Endothelial cell of umbilical vein (primary cell): ENCODE results near the gene ZYX. TPM values are rescaled to one million over a fixed set of nuclear protein-coding genes. Genes with fewer than 3 reads are reported as not detected.

ENCODE experiments used
- BruUV-seq: library from RNA; stranded (reverse); fragments of 400-500 nt; replicated peaks from 2 replicates; lab custom pipeline; 2021; lab: Mats Ljungman, UMichigan
- CTCF ChIA-PET: fragments of 300-600, 350-600 bp; sonication (Branson Sonifier 250); formaldehyde crosslinking; loops from one replicate; lab custom pipeline; 2021; ENCODE audit warnings: antibody characterized with exemption, inconsistent platforms; lab: Charles Lee
- POLR2A ChIA-PET: fragments of 300-600, 350-600 bp; sonication (Branson Sonifier 250); formaldehyde crosslinking; loops from one replicate; lab custom pipeline; 2021; ENCODE audit warnings: antibody characterized with exemption, inconsistent platforms; lab: Charles Lee
- DNase-seq: peaks from one replicate; pipeline ENCODE4 v3.0.0-alpha.2; 2011; ENCODE audit warnings: low read depth, low spot score
- FAIRE-seq: peaks from 2 replicates; lab custom pipeline; 2011; peaks lifted over from hg19 to GRCh38; lab: Jason Lieb, UNC
- H2AFZ ChIP-seq: 2 replicates; pipeline ENCODE4 v1.6.0; 2012; ENCODE audit warnings: low read depth, low read length, control low read depth, inconsistent platforms
- H3K27ac ChIP-seq: 2 replicates; pipeline ENCODE4 v1.5.1; 2011; ENCODE audit warnings: low read depth, mild to moderate bottlenecking, control low read depth, low read length, moderate library complexity; ENCODE audit not compliant: insufficient read depth
- H3K27me3 ChIP-seq, 2 experiments: 2 replicates each; pipeline versions ENCODE4 v1.6.0 to v1.6.1; 2011; ENCODE audit warnings: low read length in 2 of 2, mixed read lengths in 1 of 2; ENCODE audit not compliant: control insufficient read depth in 2 of 2, insufficient read depth in 2 of 2
- H3K36me3 ChIP-seq, 2 experiments: 2 replicates in 1 of 2; 3 replicates in 1 of 2; pipeline ENCODE4 v1.5.1; 2011; ENCODE audit warnings: low read length in 2 of 2, mild to moderate bottlenecking in 1 of 2, moderate library complexity in 1 of 2; ENCODE audit not compliant: control insufficient read depth in 2 of 2, insufficient read depth in 2 of 2; ENCODE audit errors: extremely low read depth in 1 of 2
- H3K4me1 ChIP-seq: 3 replicates; pipeline ENCODE4 v1.5.1; 2011; ENCODE audit warnings: mild to moderate bottlenecking, low read length; ENCODE audit not compliant: control insufficient read depth, insufficient read depth; ENCODE audit errors: extremely low read depth
- H3K4me2 ChIP-seq: 2 replicates; pipeline ENCODE4 v1.6.1; 2011; ENCODE audit warnings: low read length, control low read depth, mixed read lengths; ENCODE audit not compliant: insufficient read depth
- H3K4me3 ChIP-seq, 3 experiments: fragments of 200-600 bp in 1 of 3; sonication (generic), shearing (Covaris generic) in 1 of 3; replicated peaks in 1 of 3; 2 replicates each; pipeline ENCODE4 v1.5.1; 2011 to 2016; ENCODE audit warnings: control low read depth in 3 of 3, low read length in 3 of 3, mild to moderate bottlenecking in 2 of 3, inconsistent platforms in 1 of 3, low read depth in 1 of 3, moderate library complexity in 1 of 3; ENCODE audit not compliant: insufficient read depth in 1 of 3
- H3K79me2 ChIP-seq: 2 replicates; pipeline ENCODE4 v1.6.0; 2012; ENCODE audit warnings: low read length, inconsistent platforms; ENCODE audit not compliant: control insufficient read depth, insufficient read depth
- H3K9ac ChIP-seq: replicated peaks from 2 replicates; pipeline ENCODE3; 2011; ENCODE audit warnings: low read length, control low read depth; ENCODE audit not compliant: insufficient read depth; ENCODE audit errors: extremely low read depth
- H3K9me1 ChIP-seq: replicated peaks from 3 replicates; pipeline ENCODE4 v1.6.0; 2011; ENCODE audit warnings: mild to moderate bottlenecking, low read length; ENCODE audit not compliant: control insufficient read depth, insufficient read depth; ENCODE audit errors: extremely low read depth
- H3K9me3 ChIP-seq: replicated peaks from 2 replicates; pipeline ENCODE4 v1.5.1; 2012; ENCODE audit warnings: low read length, inconsistent platforms; ENCODE audit not compliant: control insufficient read depth, insufficient read depth
- H4K20me1 ChIP-seq: replicated peaks from 2 replicates; pipeline ENCODE3; 2011; ENCODE audit warnings: mild to moderate bottlenecking, low read length; ENCODE audit not compliant: control insufficient read depth, insufficient read depth; ENCODE audit errors: extremely low read depth
- EZH2 ChIP-seq: IDR thresholded peaks from 2 replicates; pipeline ENCODE4 v1.6.1; 2012; ENCODE audit warnings: borderline replicate concordance, low read depth, mild to moderate bottlenecking, moderate library complexity, low read length, inconsistent platforms; ENCODE audit not compliant: severe bottlenecking
- FOS ChIP-seq: IDR thresholded peaks from 2 replicates; pipeline ENCODE4 v1.6.1; 2011; ENCODE audit warnings: mild to moderate bottlenecking, low read length, moderate library complexity, borderline replicate concordance; ENCODE audit not compliant: insufficient read depth
- GATA2 ChIP-seq: IDR thresholded peaks from 2 replicates; pipeline ENCODE4 v1.7.0; 2011; ENCODE audit warnings: low read depth, mild to moderate bottlenecking, moderate library complexity, mixed read lengths, low read length; ENCODE audit not compliant: insufficient read length, insufficient read depth
- JUN ChIP-seq: IDR thresholded peaks from 2 replicates; pipeline ENCODE4 v1.6.1; 2011; ENCODE audit warnings: borderline replicate concordance, low read depth; ENCODE audit not compliant: insufficient read length, insufficient read depth
- MYC ChIP-seq: IDR thresholded peaks from one replicate; pipeline ENCODE4 v1.6.1; 2011; ENCODE audit warnings: mild to moderate bottlenecking, low read depth, low read length
- POLR2A ChIP-seq: IDR thresholded peaks from 2 replicates; pipeline ENCODE4 v1.6.1; 2012; ENCODE audit warnings: low read depth, mild to moderate bottlenecking, control low read depth, low read length
- POLR2AphosphoS5 ChIP-seq: IDR thresholded peaks from 2 replicates; pipeline ENCODE4 v1.6.1; 2012; ENCODE audit warnings: low read depth, mild to moderate bottlenecking, control low read depth, low read length, moderate library complexity; ENCODE audit not compliant: insufficient read depth
- dilution Hi-C: fragments of 300-500 bp; cut with MboI; formaldehyde crosslinking; loops from one replicate; pipeline ENCODE4 v1.15.0; 2019; ENCODE audit warnings: low sequenced_read_pairs; ENCODE audit not compliant: extremely low pct_ligation_motif_present
- intact Hi-C: fragments of 100-400 bp; cut with micrococcal nuclease; formaldehyde crosslinking; loops from one replicate; pipeline ENCODE4 v1.10.0; 2022
- polyA plus RNA-seq, 4 experiments: library from polyadenylated mRNA; depleted of rRNA in 3 of 4; stranded (reverse) in 3 of 4; unstranded in 1 of 4; fragments of >200 nt; gene quantifications; 2 replicates each; pipeline versions ENCODE4 v1.2.1 to v1.2.3, GENCODE V29; 2011 to 2012; ENCODE audit warnings: missing spikeins in 1 of 4
- total RNA-seq: library from RNA; stranded (reverse); gene quantifications from 2 replicates; pipeline ENCODE4 v1.2.3, GENCODE V29; 2021
- TF ChIP-seq, protein P1 (sequence below), 2 donors: IDR thresholded peaks; 1 replicate in 1 of 2; 2 replicates in 1 of 2; pipeline ENCODE4 v1.5.1; 2011; ENCODE audit warnings: low read length in 2 of 2, mild to moderate bottlenecking in 2 of 2, moderate library complexity in 2 of 2, control low read depth in 1 of 2, inconsistent platforms in 1 of 2, low read depth in 1 of 2; ENCODE audit not compliant: insufficient read depth in 1 of 2; ENCODE audit errors: extremely low read depth in 1 of 2
- TF ChIP-seq, protein P2 (sequence below): IDR thresholded peaks from 2 replicates; pipeline ENCODE4 v1.6.1; 2011; ENCODE audit not compliant: insufficient read depth, insufficient read length

ZYX gene
- total and polyA plus RNA-seq, 2 donors (not counting 3 experiments of a cell fraction or from before 2014, with no cell fraction given), result 196 to 545 TPM

DNA sequence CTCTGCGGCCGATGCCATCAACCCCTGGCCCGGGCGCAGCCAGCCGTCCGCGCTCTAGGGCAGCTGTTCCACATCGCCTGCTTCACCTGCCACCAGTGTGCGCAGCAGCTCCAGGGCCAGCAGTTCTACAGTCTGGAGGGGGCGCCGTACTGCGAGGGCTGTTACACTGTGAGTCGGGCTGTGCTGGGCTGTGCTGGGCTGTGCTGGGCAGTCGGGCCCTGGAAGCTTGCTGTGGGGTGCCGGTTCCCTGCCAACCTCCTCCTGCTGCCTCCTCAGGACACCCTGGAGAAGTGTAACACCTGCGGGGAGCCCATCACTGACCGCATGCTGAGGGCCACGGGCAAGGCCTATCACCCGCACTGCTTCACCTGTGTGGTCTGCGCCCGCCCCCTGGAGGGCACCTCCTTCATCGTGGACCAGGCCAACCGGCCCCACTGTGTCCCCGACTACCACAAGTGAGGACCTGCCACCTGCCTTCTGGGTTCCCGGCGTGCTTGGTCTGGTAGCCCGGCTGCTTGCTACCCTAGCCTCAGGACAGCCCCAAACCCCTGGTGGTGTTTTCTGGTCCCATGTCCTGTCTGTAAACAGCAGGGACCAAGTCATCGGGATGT, 7.5 kb downstream of the ZYX start:
- BruUV-seq, result no TSS peak
- no peak for FAIRE-seq
- H3K79me2 ChIP-seq, result peaks cover 59% of the 10 kb centered on the region
- ChIA-PET POLR2A (interaction anchor here (0.6 to 1.1 kb wide), 2 partner anchors 99 to 111 kb away, joined by 6 to 7 read pairs; no protein-coding TSS in a partner anchor), CTCF (interaction anchor here (0.5 to 4.3 kb wide), 7 partner anchors 9 to 117 kb away, joined by 3 to 24 read pairs (median 3); no protein-coding TSS in a partner anchor)
- H3K4me3 ChIP-seq, result no peak overlapping the region
- H3K27ac ChIP-seq, result no peak overlapping the region
- no peak overlapping the region for H3K4me2 ChIP-seq
- dilution Hi-C loops, result loop anchor here (25.0 kb wide), 1 partner anchor 124 kb away; no protein-coding TSS in a partner anchor
- no peaks in the 10 kb centered on the region for H3K9me3 ChIP-seq
- no peak overlapping the region for H3K9ac ChIP-seq
- no peaks in the 10 kb centered on the region for H3K27me3 ChIP-seq
- H3K9me1 ChIP-seq, result no peaks in the 10 kb centered on the region
- TF ChIP-seq, protein P1, sequence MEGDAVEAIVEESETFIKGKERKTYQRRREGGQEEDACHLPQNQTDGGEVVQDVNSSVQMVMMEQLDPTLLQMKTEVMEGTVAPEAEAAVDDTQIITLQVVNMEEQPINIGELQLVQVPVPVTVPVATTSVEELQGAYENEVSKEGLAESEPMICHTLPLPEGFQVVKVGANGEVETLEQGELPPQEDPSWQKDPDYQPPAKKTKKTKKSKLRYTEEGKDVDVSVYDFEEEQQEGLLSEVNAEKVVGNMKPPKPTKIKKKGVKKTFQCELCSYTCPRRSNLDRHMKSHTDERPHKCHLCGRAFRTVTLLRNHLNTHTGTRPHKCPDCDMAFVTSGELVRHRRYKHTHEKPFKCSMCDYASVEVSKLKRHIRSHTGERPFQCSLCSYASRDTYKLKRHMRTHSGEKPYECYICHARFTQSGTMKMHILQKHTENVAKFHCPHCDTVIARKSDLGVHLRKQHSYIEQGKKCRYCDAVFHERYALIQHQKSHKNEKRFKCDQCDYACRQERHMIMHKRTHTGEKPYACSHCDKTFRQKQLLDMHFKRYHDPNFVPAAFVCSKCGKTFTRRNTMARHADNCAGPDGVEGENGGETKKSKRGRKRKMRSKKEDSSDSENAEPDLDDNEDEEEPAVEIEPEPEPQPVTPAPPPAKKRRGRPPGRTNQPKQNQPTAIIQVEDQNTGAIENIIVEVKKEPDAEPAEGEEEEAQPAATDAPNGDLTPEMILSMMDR (IDR thresholded peaks at IDR 0.05; ENCODE audit: extremely low read depth in 1 of 2, insufficient read depth in 1 of 2, low read depth in 1 of 2, low read length in 2 of 2), result no peak
- TF ChIP-seq POLR2AphosphoS5, result no peak
- no peak for TF ChIP-seq MYC
- no peak for TF ChIP-seq FOS
- no peak for TF ChIP-seq GATA2
- TF ChIP-seq EZH2, result no peak
- TF ChIP-seq, protein P2, sequence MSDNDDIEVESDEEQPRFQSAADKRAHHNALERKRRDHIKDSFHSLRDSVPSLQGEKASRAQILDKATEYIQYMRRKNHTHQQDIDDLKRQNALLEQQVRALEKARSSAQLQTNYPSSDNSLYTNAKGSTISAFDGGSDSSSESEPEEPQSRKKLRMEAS, result no peak
- TF ChIP-seq POLR2A, result no peak
- TF ChIP-seq JUN, result no peak
- H4K20me1 ChIP-seq, result no peaks in the 10 kb centered on the region
- peaks cover 84% of the 10 kb centered on the region for H3K4me1 ChIP-seq
- intact Hi-C loops, result no loop called here
- H2AFZ ChIP-seq, result no peak overlapping the region
- H3K36me3 ChIP-seq, result peaks cover 19 to 43% of the 10 kb centered on the region in 2 experiments
- DNase-seq, result no peak
